SK-N-SH (cell line): ENCODE results near the gene E2F1. TPM values are rescaled to one million over a fixed set of nuclear protein-coding genes. Genes with fewer than 3 reads are reported as not detected.
A peak's percentile ranks its signal among the peaks of the same experiment; 100 is the strongest.

ENCODE experiments used
- CTCF ChIA-PET: fragments of 300-600, 350-600 bp; formaldehyde crosslinking; extraction: SDS; loops from one replicate; lab custom pipeline; 2021; lab: Yijun Ruan, JAX
- POLR2A ChIA-PET: fragments of 350-600 bp; sonication (Branson Sonifier 250); formaldehyde crosslinking; extraction: SDS; loops from one replicate; lab custom pipeline; 2020; ENCODE audit warnings: antibody characterized with exemption, inconsistent platforms; lab: Yijun Ruan, JAX
- DNase-seq: peaks from one replicate; pipeline ENCODE4 v3.0.0; 2012
- H2AFZ ChIP-seq: fragments of 200-600 bp; sonication (generic); 2 replicates; pipeline ENCODE4 v1.8.1; 2016; ENCODE audit warnings: antibody characterized with exemption, mild to moderate bottlenecking, low read depth
- H3F3A ChIP-seq: fragments of 200-600 bp; sonication (generic); replicated peaks from 2 replicates; pipeline ENCODE3; 2016; ENCODE audit warnings: antibody characterized with exemption, mild to moderate bottlenecking; ENCODE audit not compliant: insufficient read depth
- H3K27ac ChIP-seq, 2 experiments: fragments of 200-500 bp in 1 of 2; fragments of 200-600 bp in 1 of 2; sonication (Bioruptor generic) in 1 of 2; sonication (generic), shearing (Covaris generic) in 1 of 2; 2 replicates each; pipeline versions ENCODE4 v1.5.1 to v1.6.1; 2014 to 2016; ENCODE audit warnings: low read depth in 2 of 2, inconsistent platforms in 1 of 2, low read length in 1 of 2, mild to moderate bottlenecking in 1 of 2, mixed read lengths in 1 of 2
- H3K27me3 ChIP-seq: fragments of 200-600 bp; sonication (generic), shearing (Covaris generic); 2 replicates; pipeline ENCODE4 v1.6.1; 2016; ENCODE audit warnings: mixed run types; ENCODE audit not compliant: insufficient read depth
- H3K36me3 ChIP-seq, 2 experiments: fragments of 200-500 bp in 1 of 2; fragments of 200-600 bp in 1 of 2; sonication (Bioruptor generic) in 1 of 2; sonication (generic) in 1 of 2; replicated peaks in 1 of 2; 2 replicates each; pipeline versions ENCODE3 to v1.5.1; 2014 to 2016; ENCODE audit warnings: low read length in 1 of 2, mild to moderate bottlenecking in 1 of 2; ENCODE audit not compliant: insufficient read depth in 2 of 2, control insufficient read depth in 1 of 2
- H3K4me1 ChIP-seq, 2 experiments: fragments of 200-500 bp in 1 of 2; fragments of 200-600 bp in 1 of 2; sonication (Bioruptor generic) in 1 of 2; sonication (generic), shearing (Covaris generic) in 1 of 2; 2 replicates each; pipeline versions ENCODE4 v1.5.1 to v1.6.1; 2014 to 2016; ENCODE audit warnings: low read depth in 1 of 2, low read length in 1 of 2, mixed run types in 1 of 2; ENCODE audit not compliant: insufficient read depth in 2 of 2, control insufficient read depth in 1 of 2
- H3K4me2 ChIP-seq: fragments of 200-600 bp; sonication (generic), shearing (Covaris generic); 2 replicates; pipeline ENCODE4 v1.6.1; 2017; ENCODE audit warnings: mixed run types
- H3K4me3 ChIP-seq, 2 experiments: fragments of 200-500 bp in 1 of 2; fragments of 200-600 bp in 1 of 2; sonication (Bioruptor generic) in 1 of 2; sonication (generic), shearing (Covaris generic) in 1 of 2; 2 replicates each; pipeline versions ENCODE4 v1.5.1 to v1.8.1; 2014 to 2016; ENCODE audit warnings: low read depth in 2 of 2, inconsistent platforms in 1 of 2, low read length in 1 of 2, mild to moderate bottlenecking in 1 of 2, mixed read lengths in 1 of 2, moderate library complexity in 1 of 2
- H3K79me2 ChIP-seq: fragments of 200-600 bp; sonication (generic); 2 replicates; pipeline ENCODE4 v1.8.1; 2017; ENCODE audit warnings: mild to moderate bottlenecking; ENCODE audit not compliant: insufficient read depth
- H3K9ac ChIP-seq: fragments of 200-600 bp; sonication (generic); 2 replicates; pipeline ENCODE4 v1.6.1; 2017; ENCODE audit warnings: mixed run types
- H3K9me2 ChIP-seq: fragments of 200-600 bp; sonication (generic); 2 replicates; pipeline ENCODE4 v1.6.1; 2017; ENCODE audit warnings: mixed run types
- H3K9me3 ChIP-seq: fragments of 200-600 bp; sonication (generic); 2 replicates; pipeline ENCODE4 v1.6.1; 2017; ENCODE audit warnings: mixed run types, mild to moderate bottlenecking, moderate library complexity
- H4K20me1 ChIP-seq: fragments of 200-600 bp; sonication (generic); 2 replicates; pipeline ENCODE4 v1.6.1; 2017; ENCODE audit warnings: mild to moderate bottlenecking, mixed run types; ENCODE audit not compliant: insufficient read depth
- ELF1 ChIP-seq: IDR thresholded peaks from 2 replicates; pipeline ENCODE4 v1.4.0; 2012
- FOSL2 ChIP-seq: IDR thresholded peaks from 2 replicates; pipeline ENCODE4 v1.4.0; 2012; ENCODE audit warnings: low read depth, mild to moderate bottlenecking, moderate library complexity, borderline replicate concordance
- FOXJ3 ChIP-seq: sonication (generic); formaldehyde crosslinking; IDR thresholded peaks from 2 replicates; pipeline ENCODE4 v1.5.1; 2020; ENCODE audit warnings: mild to moderate bottlenecking, missing genetic modification reagents
- MEF2A ChIP-seq: IDR thresholded peaks from 2 replicates; pipeline ENCODE4 v1.4.0; 2012; ENCODE audit warnings: low read depth, borderline replicate concordance
- MXI1 ChIP-seq: IDR thresholded peaks from 2 replicates; pipeline ENCODE4 v1.6.1; 2012; ENCODE audit warnings: mild to moderate bottlenecking, low read depth, low read length, improper control_type of control experiment
- NRF1 ChIP-seq: IDR thresholded peaks from 2 replicates; pipeline ENCODE4 v1.6.1; 2012; ENCODE audit warnings: low read depth, mild to moderate bottlenecking, low read length
- POLR2AphosphoS5 ChIP-seq: IDR thresholded peaks from 2 replicates; pipeline ENCODE4 v1.6.1; 2012; ENCODE audit warnings: low read depth, low read length
- RCOR1 ChIP-seq: fragments of 150-350 bp; IDR thresholded peaks from 2 replicates; pipeline ENCODE4 v1.6.1; 2017; ENCODE audit warnings: antibody characterized with exemption, low read length
- RFX5 ChIP-seq: IDR thresholded peaks from 2 replicates; pipeline ENCODE4 v1.6.1; 2012; ENCODE audit warnings: mild to moderate bottlenecking, improper control_type of control experiment, low read length
- SIN3A ChIP-seq: IDR thresholded peaks from 2 replicates; pipeline ENCODE4 v1.6.1; 2012; ENCODE audit warnings: low read depth, mild to moderate bottlenecking, low read length, moderate library complexity, borderline replicate concordance
- TAF1 ChIP-seq: IDR thresholded peaks from 2 replicates; pipeline ENCODE4 v1.6.1; 2012; ENCODE audit warnings: low read depth, mild to moderate bottlenecking, low read length, moderate library complexity, borderline replicate concordance
- TCF12 ChIP-seq: IDR thresholded peaks from 2 replicates; pipeline ENCODE4 v1.4.0; 2012
- TEAD4 ChIP-seq: IDR thresholded peaks from 2 replicates; pipeline ENCODE4 v1.4.0; 2012; ENCODE audit warnings: mild to moderate bottlenecking, borderline replicate concordance; ENCODE audit not compliant: insufficient read depth
- WGBS: methylation state at CpG from one replicate; pipeline ENCODE4 v1.1.6; 2017; ENCODE audit warnings: low lambda C conversion rate; 5-methylcytosine and 5-hydroxymethylcytosine counted together
- polyA plus RNA-seq, 3 experiments: library from polyadenylated mRNA; depleted of rRNA; stranded (reverse); fragments of >200 nt; gene quantifications; 2 replicates each; pipeline ENCODE4 v1.2.3, GENCODE V29; 2012
- TF ChIP-seq, protein P1 (sequence below): fragments of 150-350 bp; IDR thresholded peaks from 2 replicates; pipeline ENCODE4 v1.6.1; 2017; ENCODE audit warnings: antibody characterized with exemption, low read length, low read depth, borderline replicate concordance
- TF ChIP-seq, protein P2 (sequence below): IDR thresholded peaks from 2 replicates; pipeline ENCODE4 v1.4.0; 2012; ENCODE audit warnings: low read depth, borderline replicate concordance

E2F1 gene
- polyA plus RNA-seq, 1 of the 3 experiments (the other 2 are of a cell fraction), result 15.0 TPM

DNA sequence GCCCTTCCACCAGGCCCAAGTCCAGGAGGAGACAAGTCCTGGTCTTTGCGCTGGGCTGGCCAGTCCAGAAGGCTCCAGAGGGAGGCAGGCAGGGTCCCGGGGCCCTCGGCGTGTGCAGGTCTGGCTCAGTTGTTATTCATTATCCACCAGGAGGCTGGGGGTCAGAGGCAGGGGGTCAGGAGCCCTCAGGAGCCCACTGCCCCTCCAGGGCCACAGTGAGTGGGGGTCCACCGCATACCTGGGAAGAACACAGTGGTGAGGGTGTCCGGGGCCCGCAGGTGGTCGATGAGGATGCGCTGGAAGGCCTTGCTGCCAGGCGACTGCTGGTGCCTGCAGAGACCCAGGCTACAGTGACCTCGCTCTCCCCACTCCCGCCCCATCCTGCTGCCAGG, 28.5 kb downstream of the E2F1 start:
- DNase-seq, result peak; percentile 19
- 85% methylated on average over 5 of the region's 12 CpGs for WGBS
- no peaks in the 10 kb centered on the region for H3K79me2 ChIP-seq
- H3K9me2 ChIP-seq, result no peaks in the 10 kb centered on the region
- H4K20me1 ChIP-seq, result no peaks in the 10 kb centered on the region
- no peaks in the 10 kb centered on the region for H3K27me3 ChIP-seq
- POLR2A ChIA-PET, result no interaction called here
- CTCF ChIA-PET, result interaction anchor here (7.9 kb wide), 1 partner anchor 200 kb away, joined by 67 read pairs; no protein-coding TSS in a partner anchor
- no peak overlapping the region for H3K4me2 ChIP-seq
- TF ChIP-seq SIN3A (no peak), MEF2A (no peak), RCOR1 (no peak), NRF1 (no peak), FOXJ3 (CRISPR knock-in tag) (no peak), MXI1 (no peak)
- TF ChIP-seq, protein P1, sequence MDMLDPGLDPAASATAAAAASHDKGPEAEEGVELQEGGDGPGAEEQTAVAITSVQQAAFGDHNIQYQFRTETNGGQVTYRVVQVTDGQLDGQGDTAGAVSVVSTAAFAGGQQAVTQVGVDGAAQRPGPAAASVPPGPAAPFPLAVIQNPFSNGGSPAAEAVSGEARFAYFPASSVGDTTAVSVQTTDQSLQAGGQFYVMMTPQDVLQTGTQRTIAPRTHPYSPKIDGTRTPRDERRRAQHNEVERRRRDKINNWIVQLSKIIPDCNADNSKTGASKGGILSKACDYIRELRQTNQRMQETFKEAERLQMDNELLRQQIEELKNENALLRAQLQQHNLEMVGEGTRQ, result no peak
- no peak overlapping the region for H3K9ac ChIP-seq
- H3K9me3 ChIP-seq, result no peaks in the 10 kb centered on the region
- no peak overlapping the region for H3K27ac ChIP-seq
- peaks cover 0 to 7% of the 10 kb centered on the region in 2 experiments for H3K36me3 ChIP-seq
- H3K4me1 ChIP-seq, result peaks cover 0 to 11% of the 10 kb centered on the region in 2 experiments; a peak in 1 of 4 replicates
- H2AFZ ChIP-seq, result no peak overlapping the region
- H3K4me3 ChIP-seq, result no peak overlapping the region
- H3F3A ChIP-seq, result peaks cover 7% of the 10 kb centered on the region

DNA sequence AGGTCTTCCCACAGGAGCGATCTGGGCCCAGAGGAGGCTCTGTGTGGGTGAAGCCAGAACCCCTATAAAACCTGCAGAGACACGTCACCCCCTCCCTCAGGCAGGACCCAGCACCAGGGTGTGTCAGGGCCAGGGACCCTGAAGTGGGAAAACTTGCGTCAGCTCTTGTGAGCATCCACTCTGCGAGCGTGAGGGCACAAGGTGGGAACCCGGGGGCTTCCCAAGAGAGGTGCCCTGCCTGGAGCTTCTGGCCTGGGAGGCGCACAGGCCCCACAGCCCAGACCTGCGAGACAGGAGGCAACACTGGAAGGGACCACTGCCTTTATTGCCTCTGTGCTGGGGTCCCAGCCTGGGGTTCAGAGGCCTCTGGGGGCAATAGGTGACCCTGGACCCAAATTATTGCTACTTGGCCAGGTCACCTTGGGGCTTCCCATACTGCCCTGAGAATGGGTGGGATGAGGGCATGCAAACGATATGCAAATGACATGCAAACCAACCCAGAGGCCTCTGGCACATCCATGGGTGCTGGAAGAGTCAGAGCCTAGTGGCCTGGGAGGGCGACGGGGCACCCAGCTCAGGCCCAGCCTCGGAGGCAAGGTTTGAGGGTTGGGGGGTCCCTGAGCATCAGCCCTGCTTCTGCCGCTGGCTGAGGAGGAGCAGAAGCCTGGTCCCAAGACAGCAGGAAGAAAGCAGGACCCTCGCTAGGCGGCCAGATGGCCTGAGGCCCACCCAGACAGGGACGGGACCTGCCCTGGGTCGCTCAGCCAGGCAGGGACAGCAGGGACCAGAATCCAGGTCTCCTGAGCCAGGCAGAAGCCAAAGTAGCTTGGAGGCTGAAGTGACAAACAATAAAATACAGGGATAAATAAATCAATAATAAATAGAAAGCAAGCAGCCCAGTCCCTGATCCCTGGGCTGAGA, 29.1 kb downstream of the E2F1 start:
- 93% methylated on average over 15 of the region's 17 CpGs for WGBS
- peaks cover 0 to 8% of the 10 kb centered on the region in 2 experiments; a peak in 1 of 4 replicates for H3K4me1 ChIP-seq
- H3K36me3 ChIP-seq, result peaks cover 0 to 7% of the 10 kb centered on the region in 2 experiments
- H3F3A ChIP-seq, result peaks cover 10% of the 10 kb centered on the region
- no peaks in the 10 kb centered on the region for H3K27me3 ChIP-seq
- H3K9me2 ChIP-seq, result no peaks in the 10 kb centered on the region
- no peak for TF ChIP-seq TCF12
- TF ChIP-seq, protein P2, sequence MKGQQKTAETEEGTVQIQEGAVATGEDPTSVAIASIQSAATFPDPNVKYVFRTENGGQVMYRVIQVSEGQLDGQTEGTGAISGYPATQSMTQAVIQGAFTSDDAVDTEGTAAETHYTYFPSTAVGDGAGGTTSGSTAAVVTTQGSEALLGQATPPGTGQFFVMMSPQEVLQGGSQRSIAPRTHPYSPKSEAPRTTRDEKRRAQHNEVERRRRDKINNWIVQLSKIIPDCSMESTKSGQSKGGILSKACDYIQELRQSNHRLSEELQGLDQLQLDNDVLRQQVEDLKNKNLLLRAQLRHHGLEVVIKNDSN, result no peak
- TF ChIP-seq RCOR1, result no peak
- no peak for TF ChIP-seq MXI1
- no peak for TF ChIP-seq ELF1
- no peak for TF ChIP-seq MEF2A
- no peak for TF ChIP-seq NRF1
- no peak for TF ChIP-seq TAF1
- TF ChIP-seq, protein P1, result no peak
- TF ChIP-seq POLR2AphosphoS5, result no peak
- TF ChIP-seq FOXJ3 (CRISPR knock-in tag), result no peak
- no peak for TF ChIP-seq TEAD4
- no peak for TF ChIP-seq FOSL2
- TF ChIP-seq RFX5, result no peak
- ChIA-PET POLR2A (no interaction called here), CTCF (interaction anchor here (7.9 to 9.2 kb wide), 2 partner anchors 9 to 200 kb away, joined by 67 to 114 read pairs; partner anchors contain the start of genes ACTL10 and C20orf144)
- no peak overlapping the region for H3K4me3 ChIP-seq
- H2AFZ ChIP-seq, result no peak overlapping the region
- no peak overlapping the region for H3K4me2 ChIP-seq
- no peaks in the 10 kb centered on the region for H3K79me2 ChIP-seq
- H3K9me3 ChIP-seq, result no peaks in the 10 kb centered on the region
- no peaks in the 10 kb centered on the region for H4K20me1 ChIP-seq
- H3K9ac ChIP-seq, result no peak overlapping the region
- H3K27ac ChIP-seq, result no peak overlapping the region
- DNase-seq, result no peak
